ENCODE data around the gene TNFSF12.

The TNFSF12 gene, protein sequence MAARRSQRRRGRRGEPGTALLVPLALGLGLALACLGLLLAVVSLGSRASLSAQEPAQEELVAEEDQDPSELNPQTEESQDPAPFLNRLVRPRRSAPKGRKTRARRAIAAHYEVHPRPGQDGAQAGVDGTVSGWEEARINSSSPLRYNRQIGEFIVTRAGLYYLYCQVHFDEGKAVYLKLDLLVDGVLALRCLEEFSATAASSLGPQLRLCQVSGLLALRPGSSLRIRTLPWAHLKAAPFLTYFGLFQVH

DNA sequence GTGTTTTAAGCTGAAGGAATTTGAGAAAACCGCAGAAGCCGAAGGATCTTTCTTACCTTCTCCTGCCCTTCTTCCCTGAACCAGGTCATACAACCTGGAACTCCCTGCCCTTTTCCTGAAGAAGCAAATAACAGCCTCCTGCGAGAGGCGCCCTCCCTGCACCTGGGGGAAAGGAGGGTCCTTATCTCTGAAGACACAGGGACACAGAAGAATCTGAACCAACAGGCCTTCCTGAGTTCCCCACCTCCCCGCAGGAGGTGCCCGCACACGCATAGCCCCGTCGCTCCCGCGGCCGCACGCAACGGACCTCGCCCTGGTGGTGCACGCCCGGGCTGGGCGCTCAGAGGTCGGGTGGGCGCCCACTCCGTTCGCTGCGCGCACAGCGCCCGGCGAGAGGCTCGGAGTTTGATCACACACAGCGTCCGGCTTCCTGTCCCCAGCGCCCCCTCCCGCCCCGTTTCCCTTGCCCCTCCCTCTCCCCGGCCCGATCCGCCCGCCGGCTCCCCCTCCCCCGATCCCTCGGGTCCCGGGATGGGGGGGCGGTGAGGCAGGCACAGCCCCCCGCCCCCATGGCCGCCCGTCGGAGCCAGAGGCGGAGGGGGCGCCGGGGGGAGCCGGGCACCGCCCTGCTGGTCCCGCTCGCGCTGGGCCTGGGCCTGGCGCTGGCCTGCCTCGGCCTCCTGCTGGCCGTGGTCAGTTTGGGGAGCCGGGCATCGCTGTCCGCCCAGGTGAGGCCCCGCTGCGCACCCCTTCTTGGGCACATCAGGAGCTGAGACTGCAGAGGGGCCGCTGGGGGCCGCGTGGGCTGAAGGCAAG, at the start of gene TNFSF12:
TNFSF12 (plus strand) TSS at position 474 of the 816 bp plus-strand sequence; CDS start at position 570, 96 bp downstream.
- Histone ChIP-seq H3K9ac (ENCODE audit: low read depth in 1 of 2, low read length in 2 of 2) (peak within 1 kb of the TSS; percentile 82 to 89), H3K27me3 (ENCODE audit: control insufficient read depth in 2 of 2, insufficient read depth in 2 of 2, low read length in 2 of 2) (no peaks in the 10 kb centered on the region), H3K9me3 (ENCODE audit: control insufficient read depth in 2 of 2, low read length in 2 of 2) (no peaks in the 10 kb centered on the region), H3K4me1 (ENCODE audit: control insufficient read depth in 2 of 2, insufficient read depth in 2 of 2, low read length in 2 of 2) (peaks cover 14% of the 10 kb centered on the region in 2 donors), H3K36me3 (ENCODE audit: control insufficient read depth in 2 of 2, insufficient read depth in 2 of 2, low read length in 2 of 2) (peaks cover 0 to under 1% of the 10 kb centered on the region in 2 donors), H3K27ac (ENCODE audit: low read depth in 2 of 2, low read length in 2 of 2) (peak within 1 kb of the TSS; percentile 67 to 80), H3K4me3 (ENCODE audit: low read length in 2 of 2) (peak within 1 kb of the TSS; percentile 71 to 89)

DNA sequence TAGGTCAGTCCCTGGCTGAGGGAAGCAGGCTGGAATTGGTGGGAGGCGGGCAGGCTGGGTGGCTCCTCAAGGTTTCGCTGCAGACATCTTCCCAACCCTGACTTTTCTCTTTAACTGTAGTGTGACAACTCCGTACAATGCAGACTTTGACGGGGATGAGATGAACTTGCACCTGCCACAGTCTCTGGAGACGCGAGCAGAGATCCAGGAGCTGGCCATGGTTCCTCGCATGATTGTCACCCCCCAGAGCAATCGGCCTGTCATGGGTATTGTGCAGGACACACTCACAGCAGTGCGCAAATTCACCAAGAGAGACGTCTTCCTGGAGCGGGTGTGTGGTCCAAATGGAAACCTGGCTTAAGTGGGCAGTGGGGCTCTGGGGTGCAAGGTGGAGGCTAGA, 49.7 kb upstream of the TNFSF12 start:
- Histone ChIP-seq H3K36me3 (ENCODE audit: control insufficient read depth in 2 of 2, insufficient read depth in 2 of 2, low read length in 2 of 2) (peaks cover 76 to 82% of the 10 kb centered on the region in 2 donors), H3K27ac (ENCODE audit: low read depth in 2 of 2, low read length in 2 of 2) (no peak overlapping the region)

DNA sequence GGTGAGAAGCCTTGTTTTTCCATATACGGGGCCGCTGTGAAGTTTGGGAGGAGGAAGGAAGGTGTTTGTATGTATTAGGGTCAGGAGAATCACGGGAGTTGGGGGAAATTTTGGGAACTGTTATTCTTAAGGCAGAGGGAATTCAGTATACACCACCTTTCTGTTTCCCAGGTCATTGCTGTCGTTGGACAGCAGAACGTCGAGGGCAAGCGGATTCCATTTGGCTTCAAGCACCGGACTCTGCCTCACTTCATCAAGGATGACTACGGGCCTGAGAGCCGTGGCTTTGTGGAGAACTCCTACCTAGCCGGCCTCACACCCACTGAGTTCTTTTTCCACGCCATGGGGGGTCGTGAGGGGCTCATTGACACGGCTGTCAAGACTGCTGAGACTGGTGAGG, 47.1 kb upstream of the TNFSF12 start:
- Histone ChIP-seq H3K36me3 (ENCODE audit: control insufficient read depth in 2 of 2, insufficient read depth in 2 of 2, low read length in 2 of 2) (peaks cover 77 to 83% of the 10 kb centered on the region in 2 donors), H3K27me3 (ENCODE audit: control insufficient read depth in 2 of 2, insufficient read depth in 2 of 2, low read length in 2 of 2) (no peaks in the 10 kb centered on the region), H3K4me3 (ENCODE audit: low read length in 2 of 2) (no peak overlapping the region), H3K4me1 (ENCODE audit: control insufficient read depth in 2 of 2, insufficient read depth in 2 of 2, low read length in 2 of 2) (no peaks in the 10 kb centered on the region), H3K9me3 (ENCODE audit: control insufficient read depth in 2 of 2, low read length in 2 of 2) (no peaks in the 10 kb centered on the region), H3K9ac (ENCODE audit: low read depth in 1 of 2, low read length in 2 of 2) (no peak overlapping the region), H3K27ac (ENCODE audit: low read depth in 2 of 2, low read length in 2 of 2) (no peak overlapping the region)

More for the DNA sequence above, 49.7 kb upstream of the TNFSF12 start:
- Histone ChIP-seq H3K27me3 (ENCODE audit: control insufficient read depth in 2 of 2, insufficient read depth in 2 of 2, low read length in 2 of 2) (no peaks in the 10 kb centered on the region), H3K4me3 (ENCODE audit: low read length in 2 of 2) (no peak overlapping the region), H3K4me1 (ENCODE audit: control insufficient read depth in 2 of 2, insufficient read depth in 2 of 2, low read length in 2 of 2) (no peaks in the 10 kb centered on the region), H3K9me3 (ENCODE audit: control insufficient read depth in 2 of 2, low read length in 2 of 2) (no peaks in the 10 kb centered on the region), H3K9ac (ENCODE audit: low read depth in 1 of 2, low read length in 2 of 2) (no peak overlapping the region)

DNA sequence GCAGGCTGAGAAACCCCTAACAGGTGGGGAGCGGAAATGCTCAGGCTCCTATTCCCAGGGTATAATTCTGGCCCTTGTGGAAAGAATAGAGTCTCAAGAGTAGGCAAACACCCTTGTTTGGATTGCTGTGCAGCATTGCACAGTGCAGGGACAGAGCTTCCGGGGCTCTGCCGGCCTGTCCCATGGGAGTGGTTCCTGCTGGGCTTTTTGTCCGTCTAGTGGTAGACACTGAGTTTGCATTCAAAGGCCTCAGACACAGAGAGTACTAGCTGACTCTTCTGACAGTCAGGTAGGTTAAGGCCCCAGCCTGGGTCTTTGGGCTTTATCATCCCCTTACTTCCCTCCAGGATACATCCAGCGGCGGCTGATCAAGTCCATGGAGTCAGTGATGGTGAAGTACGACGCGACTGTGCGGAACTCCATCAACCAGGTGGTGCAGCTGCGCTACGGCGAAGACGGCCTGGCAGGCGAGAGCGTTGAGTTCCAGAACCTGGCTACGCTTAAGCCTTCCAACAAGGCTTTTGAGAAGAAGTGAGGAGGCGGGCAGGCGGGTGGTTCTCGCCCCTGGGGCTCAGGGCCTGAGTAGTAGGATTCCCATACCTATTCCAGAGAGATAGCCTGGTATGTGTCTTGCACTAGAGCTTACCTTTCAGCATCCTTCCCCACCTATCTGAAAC, 46.5 kb upstream of the TNFSF12 start:
- Histone ChIP-seq H3K4me1 (ENCODE audit: control insufficient read depth in 2 of 2, insufficient read depth in 2 of 2, low read length in 2 of 2) (no peaks in the 10 kb centered on the region), H3K36me3 (ENCODE audit: control insufficient read depth in 2 of 2, insufficient read depth in 2 of 2, low read length in 2 of 2) (peaks cover 71 to 82% of the 10 kb centered on the region in 2 donors), H3K27ac (ENCODE audit: low read depth in 2 of 2, low read length in 2 of 2) (no peak overlapping the region), H3K27me3 (ENCODE audit: control insufficient read depth in 2 of 2, insufficient read depth in 2 of 2, low read length in 2 of 2) (no peaks in the 10 kb centered on the region), H3K4me3 (ENCODE audit: low read length in 2 of 2) (no peak overlapping the region), H3K9ac (ENCODE audit: low read depth in 1 of 2, low read length in 2 of 2) (no peak overlapping the region), H3K9me3 (ENCODE audit: control insufficient read depth in 2 of 2, low read length in 2 of 2) (no peaks in the 10 kb centered on the region)

DNA sequence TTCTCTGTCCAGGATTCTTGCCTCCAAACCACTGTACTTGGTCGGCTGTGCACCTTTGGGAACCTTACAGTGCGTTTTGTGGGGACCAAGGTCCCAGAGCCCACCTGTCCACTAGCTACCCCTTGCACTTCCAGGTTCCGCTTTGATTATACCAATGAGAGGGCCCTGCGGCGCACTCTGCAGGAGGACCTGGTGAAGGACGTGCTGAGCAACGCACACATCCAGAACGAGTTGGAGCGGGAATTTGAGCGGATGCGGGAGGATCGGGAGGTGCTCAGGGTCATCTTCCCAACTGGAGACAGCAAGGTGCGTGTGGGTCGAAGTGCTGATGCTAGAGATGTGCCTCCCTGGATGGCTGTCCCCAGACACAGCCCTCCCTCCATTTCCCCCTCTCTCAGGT, 45.9 kb upstream of the TNFSF12 start:
- no peak overlapping the region for H3K4me3 ChIP-seq (ENCODE audit: low read length in 2 of 2)
- H3K9ac ChIP-seq (ENCODE audit: low read depth in 1 of 2, low read length in 2 of 2) = no peak overlapping the region
- H3K27ac ChIP-seq (ENCODE audit: low read depth in 2 of 2, low read length in 2 of 2) = no peak overlapping the region
- no peaks in the 10 kb centered on the region for H3K27me3 ChIP-seq (ENCODE audit: control insufficient read depth in 2 of 2, insufficient read depth in 2 of 2, low read length in 2 of 2)
- H3K36me3 ChIP-seq (ENCODE audit: control insufficient read depth in 2 of 2, insufficient read depth in 2 of 2, low read length in 2 of 2) = peaks cover 66 to 79% of the 10 kb centered on the region in 2 donors
- no peaks in the 10 kb centered on the region for H3K9me3 ChIP-seq (ENCODE audit: control insufficient read depth in 2 of 2, low read length in 2 of 2)
- no peaks in the 10 kb centered on the region for H3K4me1 ChIP-seq (ENCODE audit: control insufficient read depth in 2 of 2, insufficient read depth in 2 of 2, low read length in 2 of 2)

DNA sequence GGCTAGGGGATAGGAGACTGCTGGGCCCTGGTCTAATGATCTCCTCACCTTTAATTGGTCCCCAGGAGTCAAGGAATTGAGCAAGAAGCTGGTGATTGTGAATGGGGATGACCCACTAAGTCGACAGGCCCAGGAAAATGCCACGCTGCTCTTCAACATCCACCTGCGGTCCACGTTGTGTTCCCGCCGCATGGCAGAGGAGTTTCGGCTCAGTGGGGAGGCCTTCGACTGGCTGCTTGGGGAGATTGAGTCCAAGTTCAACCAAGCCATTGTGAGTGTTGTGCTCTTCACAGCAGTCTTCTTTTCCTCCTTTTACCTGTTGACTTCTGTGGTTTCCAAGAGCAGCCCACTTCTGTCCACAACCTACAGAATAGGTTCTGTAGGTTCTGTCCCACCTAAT, 45.3 kb upstream of the TNFSF12 start:
- H3K36me3 ChIP-seq (ENCODE audit: control insufficient read depth in 2 of 2, insufficient read depth in 2 of 2, low read length in 2 of 2) = peaks cover 67 to 79% of the 10 kb centered on the region in 2 donors
- no peak overlapping the region for H3K4me3 ChIP-seq (ENCODE audit: low read length in 2 of 2)
- H3K27ac ChIP-seq (ENCODE audit: low read depth in 2 of 2, low read length in 2 of 2) = no peak overlapping the region
- no peak overlapping the region for H3K9ac ChIP-seq (ENCODE audit: low read depth in 1 of 2, low read length in 2 of 2)
- no peaks in the 10 kb centered on the region for H3K27me3 ChIP-seq (ENCODE audit: control insufficient read depth in 2 of 2, insufficient read depth in 2 of 2, low read length in 2 of 2)
- H3K9me3 ChIP-seq (ENCODE audit: control insufficient read depth in 2 of 2, low read length in 2 of 2) = no peaks in the 10 kb centered on the region
- no peaks in the 10 kb centered on the region for H3K4me1 ChIP-seq (ENCODE audit: control insufficient read depth in 2 of 2, insufficient read depth in 2 of 2, low read length in 2 of 2)

DNA sequence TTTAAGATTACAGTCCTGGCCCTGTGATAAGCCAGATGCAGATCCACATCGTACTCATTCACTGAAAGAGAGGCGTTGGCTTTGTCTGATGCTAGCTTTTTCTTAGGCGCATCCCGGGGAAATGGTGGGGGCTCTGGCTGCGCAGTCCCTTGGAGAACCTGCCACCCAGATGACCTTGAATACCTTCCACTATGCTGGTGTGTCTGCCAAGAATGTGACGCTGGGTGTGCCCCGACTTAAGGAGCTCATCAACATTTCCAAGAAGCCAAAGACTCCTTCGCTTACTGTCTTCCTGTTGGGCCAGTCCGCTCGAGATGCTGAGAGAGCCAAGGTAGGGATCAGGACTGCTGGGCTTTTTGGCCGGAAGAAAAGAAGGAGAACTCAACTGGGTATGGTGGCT, 40.7 kb upstream of the TNFSF12 start:
- no peaks in the 10 kb centered on the region for H3K9me3 ChIP-seq (ENCODE audit: control insufficient read depth in 2 of 2, low read length in 2 of 2)
- H3K27me3 ChIP-seq (ENCODE audit: control insufficient read depth in 2 of 2, insufficient read depth in 2 of 2, low read length in 2 of 2) = no peaks in the 10 kb centered on the region
- H3K9ac ChIP-seq (ENCODE audit: low read depth in 1 of 2, low read length in 2 of 2) = no peak overlapping the region
- no peak overlapping the region for H3K27ac ChIP-seq (ENCODE audit: low read depth in 2 of 2, low read length in 2 of 2)
- H3K4me3 ChIP-seq (ENCODE audit: low read length in 2 of 2) = no peak overlapping the region
- H3K36me3 ChIP-seq (ENCODE audit: control insufficient read depth in 2 of 2, insufficient read depth in 2 of 2, low read length in 2 of 2) = peaks cover 72 to 83% of the 10 kb centered on the region in 2 donors
- H3K4me1 ChIP-seq (ENCODE audit: control insufficient read depth in 2 of 2, insufficient read depth in 2 of 2, low read length in 2 of 2) = no peaks in the 10 kb centered on the region

DNA sequence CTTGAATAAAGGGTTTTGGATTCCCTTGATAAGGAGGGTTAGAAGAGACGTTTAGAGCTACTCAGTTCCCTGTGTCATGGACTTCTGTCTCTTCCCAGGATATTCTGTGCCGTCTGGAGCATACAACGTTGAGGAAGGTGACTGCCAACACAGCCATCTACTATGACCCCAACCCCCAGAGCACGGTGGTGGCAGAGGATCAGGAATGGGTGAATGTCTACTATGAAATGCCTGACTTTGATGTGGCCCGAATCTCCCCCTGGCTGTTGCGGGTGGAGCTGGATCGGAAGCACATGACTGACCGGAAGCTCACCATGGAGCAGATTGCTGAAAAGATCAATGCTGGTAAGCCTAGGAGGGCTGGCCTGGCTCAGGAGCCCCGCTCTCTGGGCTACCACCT, 40.0 kb upstream of the TNFSF12 start:
- Histone ChIP-seq H3K27ac (ENCODE audit: low read depth in 2 of 2, low read length in 2 of 2) (no peak overlapping the region), H3K9me3 (ENCODE audit: control insufficient read depth in 2 of 2, low read length in 2 of 2) (no peaks in the 10 kb centered on the region), H3K4me3 (ENCODE audit: low read length in 2 of 2) (no peak overlapping the region), H3K36me3 (ENCODE audit: control insufficient read depth in 2 of 2, insufficient read depth in 2 of 2, low read length in 2 of 2) (peaks cover 72 to 83% of the 10 kb centered on the region in 2 donors), H3K27me3 (ENCODE audit: control insufficient read depth in 2 of 2, insufficient read depth in 2 of 2, low read length in 2 of 2) (no peaks in the 10 kb centered on the region), H3K4me1 (ENCODE audit: control insufficient read depth in 2 of 2, insufficient read depth in 2 of 2, low read length in 2 of 2) (no peaks in the 10 kb centered on the region), H3K9ac (ENCODE audit: low read depth in 1 of 2, low read length in 2 of 2) (no peak overlapping the region)

DNA sequence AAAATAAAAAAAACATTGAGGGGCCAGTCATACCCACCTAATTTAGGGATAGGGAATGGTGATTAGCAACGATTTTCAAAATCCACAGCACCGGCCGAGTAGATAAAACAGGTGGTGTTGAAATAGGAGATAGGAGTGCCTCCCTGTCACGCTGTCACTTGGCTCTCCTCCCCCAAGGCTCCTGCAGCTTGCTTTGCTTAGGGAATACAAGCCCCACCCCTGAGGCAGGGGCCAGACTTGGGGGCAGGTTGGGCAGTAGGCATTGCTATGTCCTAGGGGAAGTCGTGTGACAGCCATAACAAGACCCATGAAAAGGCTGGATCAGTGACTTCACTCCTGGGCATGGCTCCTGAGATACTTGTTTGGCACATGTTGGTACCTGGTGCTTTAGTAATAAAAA, 38.9 kb upstream of the TNFSF12 start:
- no peaks in the 10 kb centered on the region for H3K27me3 ChIP-seq (ENCODE audit: control insufficient read depth in 2 of 2, insufficient read depth in 2 of 2, low read length in 2 of 2)
- no peak overlapping the region for H3K27ac ChIP-seq (ENCODE audit: low read depth in 2 of 2, low read length in 2 of 2)
- no peaks in the 10 kb centered on the region for H3K9me3 ChIP-seq (ENCODE audit: control insufficient read depth in 2 of 2, low read length in 2 of 2)
- H3K9ac ChIP-seq (ENCODE audit: low read depth in 1 of 2, low read length in 2 of 2) = no peak overlapping the region
- H3K4me1 ChIP-seq (ENCODE audit: control insufficient read depth in 2 of 2, insufficient read depth in 2 of 2, low read length in 2 of 2) = peaks cover 0 to 1% of the 10 kb centered on the region in 2 donors
- peaks cover 73 to 81% of the 10 kb centered on the region in 2 donors for H3K36me3 ChIP-seq (ENCODE audit: control insufficient read depth in 2 of 2, insufficient read depth in 2 of 2, low read length in 2 of 2)
- no peak overlapping the region for H3K4me3 ChIP-seq (ENCODE audit: low read length in 2 of 2)

DNA sequence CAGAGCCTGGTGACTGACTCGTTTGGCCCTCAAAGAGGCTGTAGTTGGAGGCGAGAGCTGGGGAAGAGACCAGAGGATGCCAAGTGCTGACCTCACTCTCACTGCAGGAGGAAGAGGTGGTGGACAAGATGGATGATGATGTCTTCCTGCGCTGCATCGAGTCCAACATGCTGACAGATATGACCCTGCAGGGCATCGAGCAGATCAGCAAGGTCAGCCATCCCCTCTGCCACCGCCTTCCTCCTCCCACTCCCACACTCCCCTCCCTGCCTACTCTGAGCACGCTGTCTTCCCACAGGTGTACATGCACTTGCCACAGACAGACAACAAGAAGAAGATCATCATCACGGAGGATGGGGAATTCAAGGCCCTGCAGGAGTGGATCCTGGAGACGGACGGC, 37.8 kb upstream of the TNFSF12 start:
- H3K36me3 ChIP-seq (ENCODE audit: control insufficient read depth in 2 of 2, insufficient read depth in 2 of 2, low read length in 2 of 2) = peaks cover 69 to 75% of the 10 kb centered on the region in 2 donors
- H3K4me1 ChIP-seq (ENCODE audit: control insufficient read depth in 2 of 2, insufficient read depth in 2 of 2, low read length in 2 of 2) = peaks cover 9 to 11% of the 10 kb centered on the region in 2 donors
- H3K27me3 ChIP-seq (ENCODE audit: control insufficient read depth in 2 of 2, insufficient read depth in 2 of 2, low read length in 2 of 2) = no peaks in the 10 kb centered on the region
- H3K4me3 ChIP-seq (ENCODE audit: low read length in 2 of 2) = no peak overlapping the region
- H3K9ac ChIP-seq (ENCODE audit: low read depth in 1 of 2, low read length in 2 of 2) = no peak overlapping the region
- no peak overlapping the region for H3K27ac ChIP-seq (ENCODE audit: low read depth in 2 of 2, low read length in 2 of 2)
- no peaks in the 10 kb centered on the region for H3K9me3 ChIP-seq (ENCODE audit: control insufficient read depth in 2 of 2, low read length in 2 of 2)

Measured in mucosa of rectum (tissue), 2 donors.